Fibroblast of peridontal ligament (primary cell): ENCODE results near the gene KLF9.

Experiments used
- DNase-seq: peaks from one replicate; pipeline ENCODE4 v3.0.0-alpha.2; 2010; ENCODE audit errors: extremely low read depth

KLF9 gene

GRCh38 chr9:70413799-70414775 is at the start of gene KLF9:
KLF9 (minus strand) TSS chr9:70414657; CDS start chr9:70413363, 1,294 bp downstream.
- peak; percentile 99 for DNase-seq

- no peak for DNase-seq
Measured at GRCh38 chr9:70463877-70464276, 49.4 kb upstream of the KLF9 start.

DNA sequence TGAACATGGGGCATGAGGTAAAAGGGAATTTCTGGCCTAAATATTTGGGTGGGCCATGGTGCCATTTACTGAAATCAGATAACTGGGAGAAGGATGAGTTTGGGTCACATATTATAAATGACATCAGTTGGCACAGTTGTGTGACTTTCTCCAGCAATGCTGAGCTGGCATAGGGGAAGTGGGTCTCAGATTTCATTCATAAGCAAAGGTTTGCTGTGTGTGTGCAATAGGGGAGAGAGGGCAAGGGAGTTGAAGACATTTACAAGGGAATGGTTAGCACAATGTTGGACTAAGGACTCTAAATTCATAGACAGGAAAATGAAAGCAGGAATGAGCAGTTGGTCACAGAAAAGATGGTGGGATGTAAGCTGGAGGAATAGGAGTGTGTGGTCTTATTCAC is 47.8 kb upstream of the KLF9 start:
- no peak for DNase-seq

DNA sequence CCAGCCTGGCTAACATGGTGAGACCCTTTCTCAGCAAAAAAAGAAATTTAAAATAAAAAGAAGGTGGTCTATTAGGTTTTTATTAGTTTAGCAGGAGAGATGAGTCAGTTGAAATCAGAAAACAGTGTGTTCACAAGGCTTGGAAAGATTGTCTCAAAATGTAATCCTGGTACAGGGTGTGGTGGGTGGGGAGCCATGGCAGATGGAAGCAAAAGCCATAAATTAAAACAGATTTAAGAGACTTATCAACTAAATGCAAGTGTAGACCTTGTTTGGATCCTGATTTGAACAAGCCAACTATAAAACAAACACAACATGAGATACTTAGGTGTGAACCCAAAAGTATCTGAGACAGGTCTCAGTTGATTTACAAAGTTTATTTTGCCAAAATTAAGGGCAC is 42.8 kb upstream of the KLF9 start:
- no peak for DNase-seq

DNA sequence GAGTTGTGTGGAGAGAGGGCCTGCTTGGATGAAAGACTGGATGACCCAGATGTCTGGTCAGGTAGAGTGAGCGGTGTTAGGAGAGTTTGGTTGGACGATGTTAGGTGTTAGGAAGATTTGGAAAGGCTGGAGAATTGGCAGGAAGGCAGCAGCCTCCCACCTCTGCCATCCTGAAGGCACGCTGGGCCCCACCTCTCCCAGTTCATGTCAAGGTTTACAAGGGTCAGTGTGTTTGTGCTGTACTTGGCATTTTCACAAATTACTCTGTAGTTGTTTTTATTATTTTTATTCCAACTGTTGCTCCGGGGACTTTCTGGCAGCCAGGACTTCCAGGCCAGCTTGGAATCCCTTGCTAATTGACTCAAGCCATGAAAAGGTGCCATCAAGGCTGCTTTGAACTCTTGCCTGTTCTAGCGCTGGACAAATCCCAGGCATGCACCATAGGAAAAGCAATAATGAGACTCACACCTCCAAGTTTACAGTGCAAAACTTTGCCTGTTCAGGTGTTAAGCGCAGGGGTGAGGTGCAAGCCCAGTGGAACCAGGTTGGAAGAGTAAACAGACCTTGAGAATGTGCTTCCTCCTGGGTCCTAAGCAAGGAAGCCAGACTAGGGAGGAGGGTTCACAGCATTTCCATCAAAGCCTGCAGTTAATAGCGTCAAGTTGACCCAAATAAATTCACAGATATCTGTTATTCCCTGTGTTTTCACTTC is 41.7 kb upstream of the KLF9 start:
- no peak for DNase-seq

DNA sequence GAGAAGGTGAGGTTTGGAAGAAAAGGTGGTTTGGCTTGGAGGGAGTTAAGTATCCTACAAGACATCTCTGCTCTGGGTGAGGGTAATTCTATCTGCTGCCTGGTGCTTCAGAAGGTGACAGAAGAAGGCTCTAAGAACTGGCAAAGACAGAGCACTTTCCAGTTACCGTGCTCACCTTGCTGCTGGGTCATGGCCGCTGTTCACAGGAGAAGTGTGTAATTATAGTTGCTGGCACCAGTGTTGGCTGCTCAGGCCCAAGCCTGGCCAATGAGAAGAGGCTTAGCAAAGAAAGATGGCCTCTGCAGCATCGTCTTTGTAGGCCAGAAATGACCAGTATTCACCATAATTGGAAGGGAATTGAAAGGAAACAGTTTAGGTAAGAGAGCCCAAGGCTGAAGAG is 37.9 kb upstream of the KLF9 start:
- no peak for DNase-seq

DNA sequence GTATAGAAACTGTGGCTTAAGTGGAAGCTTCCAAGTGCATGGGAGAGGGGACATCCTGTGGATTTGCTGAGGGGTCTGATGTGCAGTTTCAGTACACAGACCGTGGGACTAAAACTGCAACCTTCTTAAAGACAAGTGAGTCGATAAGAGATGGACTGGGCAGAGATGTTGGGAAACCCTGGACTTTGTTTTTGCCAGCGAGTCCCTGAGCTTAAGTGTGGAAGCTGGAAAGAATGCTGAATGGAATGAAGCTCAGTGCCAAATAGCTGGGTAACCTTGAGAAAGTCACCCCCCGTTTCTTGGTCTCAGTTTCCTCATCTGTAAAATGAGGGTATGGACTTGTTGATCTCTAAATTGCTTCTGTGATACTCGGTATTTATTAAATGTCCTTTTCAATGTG is 37.3 kb upstream of the KLF9 start:
- DNase-seq: no peak

GRCh38 chr9:70450738-70451137 is 36.3 kb upstream of the KLF9 start:
- no peak for DNase-seq

DNA sequence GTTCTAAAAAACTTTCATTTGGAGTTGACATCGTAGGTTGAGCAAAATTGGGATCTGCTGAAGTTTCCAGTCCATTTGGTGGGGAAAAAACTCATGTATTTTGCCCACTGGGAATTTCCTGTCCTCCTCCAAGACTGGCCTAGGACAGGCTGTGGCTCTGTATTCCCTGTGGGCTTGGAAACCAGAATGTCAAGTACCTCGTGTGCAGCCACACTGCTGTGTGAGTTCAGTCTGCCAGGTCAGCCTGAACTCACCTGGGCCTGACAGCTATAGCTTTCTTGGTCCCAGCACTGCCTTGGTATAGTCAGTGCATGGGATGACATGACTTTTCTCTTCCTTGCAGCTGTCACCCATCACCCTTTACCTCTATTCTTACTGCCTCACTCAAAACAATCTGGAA is 35.0 kb upstream of the KLF9 start:
- no peak for DNase-seq

GRCh38 chr9:70448919-70449318 is 34.5 kb upstream of the KLF9 start:
- DNase-seq: no peak

DNA sequence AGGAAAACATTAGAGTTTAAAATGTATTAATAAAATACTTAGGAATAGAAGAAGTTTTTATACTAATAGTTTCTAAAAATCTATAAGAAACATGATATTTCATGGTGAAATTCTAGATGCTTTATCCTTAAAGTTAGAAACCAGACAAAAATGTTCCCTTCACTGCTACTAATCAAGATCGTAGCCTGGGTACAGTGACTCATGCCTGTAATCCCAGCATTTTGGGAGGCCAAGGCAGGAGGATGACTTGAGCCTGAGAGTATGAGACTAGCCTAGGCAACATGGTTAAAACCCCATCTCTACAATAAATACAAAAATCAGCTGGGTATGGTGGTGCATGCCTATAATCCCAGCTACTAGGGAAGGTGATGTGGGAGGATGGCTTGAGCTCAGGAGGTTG is 30.4 kb upstream of the KLF9 start:
- DNase-seq: no peak

DNA sequence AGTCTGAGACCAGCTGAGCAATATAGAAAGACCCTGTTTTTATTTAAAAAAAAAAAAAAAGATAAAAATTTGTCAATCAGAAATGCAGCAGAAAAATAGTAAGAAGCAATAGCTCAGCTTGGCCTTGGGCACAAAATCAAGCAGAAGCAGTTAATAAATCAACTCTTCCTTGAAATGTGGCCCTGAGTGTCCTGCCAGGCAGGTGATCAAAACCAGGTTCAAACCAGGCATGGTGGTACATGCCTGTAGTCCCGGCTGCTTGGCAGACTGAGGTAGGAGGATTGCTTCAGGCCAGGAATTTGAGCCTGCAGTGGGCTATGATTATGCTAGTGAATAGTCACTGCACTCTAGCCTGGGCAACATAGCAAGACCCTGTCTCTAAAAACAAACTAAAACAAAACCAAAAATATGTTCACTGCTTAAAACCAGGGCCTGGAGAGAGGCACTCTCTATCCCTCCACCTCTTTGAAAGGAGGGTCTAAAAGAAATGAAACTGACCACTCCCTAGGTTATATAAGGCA is 27.9 kb upstream of the KLF9 start:
- DNase-seq: no peak

- DNase-seq: no peak
Measured at GRCh38 chr9:70441622-70442021, 27.2 kb upstream of the KLF9 start.

- peak; percentile 34 for DNase-seq
Measured at GRCh38 chr9:70439991-70440706, 25.7 kb upstream of the KLF9 start.

GRCh38 chr9:70438341-70438928 is 24.0 kb upstream of the KLF9 start:
- no peak for DNase-seq

- DNase-seq: peak; percentile 91
Measured at GRCh38 chr9:70435948-70436347, 21.5 kb upstream of the KLF9 start.

GRCh38 chr9:70429899-70430298 is 15.4 kb upstream of the KLF9 start:
- no peak for DNase-seq

DNA sequence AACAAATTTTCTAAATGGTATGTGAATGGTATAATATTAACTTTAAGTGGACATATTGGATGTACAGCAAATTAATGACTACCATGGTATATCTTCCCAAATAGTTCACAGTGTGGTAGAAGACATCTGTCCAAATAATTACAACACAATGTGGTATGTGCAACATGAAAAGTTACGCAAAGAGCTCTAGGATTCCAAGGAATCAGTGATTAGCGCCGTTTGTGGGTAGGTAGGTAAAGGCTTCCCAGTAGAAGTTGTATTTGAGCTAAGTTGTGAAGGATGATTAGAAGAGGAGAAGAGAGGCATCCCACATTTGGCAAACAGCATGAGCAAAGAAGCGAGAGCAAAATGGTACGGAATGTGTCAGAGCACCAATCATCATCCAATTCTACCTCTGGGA is 14.3 kb upstream of the KLF9 start:
- DNase-seq: no peak

DNA sequence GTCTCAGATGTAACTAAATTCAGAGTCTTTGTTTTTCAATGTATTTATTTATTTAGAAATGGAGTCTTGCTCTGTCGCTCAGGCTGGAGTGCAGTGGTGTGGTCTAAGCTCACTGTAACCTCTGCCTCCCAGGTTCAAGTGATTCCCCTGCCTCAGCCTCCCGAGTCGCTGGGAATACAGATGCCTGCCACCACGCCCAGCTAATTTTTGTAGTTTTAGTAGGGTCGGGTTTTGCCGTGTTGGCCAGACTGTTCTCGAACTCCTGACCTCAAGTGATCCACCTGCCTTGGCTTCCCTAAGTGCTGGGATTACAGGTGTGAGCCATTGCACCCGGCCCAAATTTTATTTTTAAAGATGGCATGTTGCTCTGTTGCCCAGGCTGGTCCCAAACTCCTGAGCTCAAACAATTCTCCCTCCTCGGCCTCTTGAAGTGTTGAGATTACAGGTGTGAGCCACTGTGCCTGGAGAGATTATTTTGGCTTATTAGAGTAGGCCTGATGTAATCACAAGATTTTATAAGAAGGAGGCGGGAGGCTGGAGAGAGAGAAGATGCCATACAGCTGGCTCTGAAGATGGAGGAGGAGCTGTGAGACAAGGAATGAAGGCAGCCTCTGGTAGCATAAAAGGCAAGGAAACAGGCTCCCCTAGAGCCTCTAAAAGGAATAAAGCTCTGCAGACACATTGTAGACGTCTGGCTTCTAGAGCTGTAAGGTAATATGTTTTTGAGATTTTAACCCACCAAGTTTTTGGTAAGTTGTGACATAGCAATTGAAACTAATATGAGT is 12.9 kb upstream of the KLF9 start:
- DNase-seq: peak; percentile 51

- no peak for DNase-seq
Measured at GRCh38 chr9:70425192-70425591, 10.7 kb upstream of the KLF9 start.
